HUES64 (cell line): ENCODE data around the gene CDK5R2.
A peak's percentile ranks its signal among the peaks of the same experiment; 100 is the strongest.

ENCODE experiments used
- H3K27ac ChIP-seq: 2 replicates; pipeline ENCODE4 v1.7.0; 2013; ENCODE audit warnings: low read depth, low read length, inconsistent platforms
- H3K27me3 ChIP-seq: 2 replicates; pipeline ENCODE4 v1.6.1; 2013; ENCODE audit warnings: mild to moderate bottlenecking, low read length; ENCODE audit not compliant: insufficient read depth
- H3K36me3 ChIP-seq: 2 replicates; pipeline ENCODE4 v1.6.1; 2013; ENCODE audit warnings: mild to moderate bottlenecking, low read length; ENCODE audit not compliant: insufficient read depth
- H3K4me1 ChIP-seq: 2 replicates; pipeline ENCODE4 v1.6.1; 2013; ENCODE audit warnings: mild to moderate bottlenecking, low read length, moderate library complexity; ENCODE audit not compliant: insufficient read depth
- H3K4me3 ChIP-seq: 2 replicates; pipeline ENCODE4 v1.5.1; 2013; ENCODE audit warnings: mild to moderate bottlenecking, low read length, moderate library complexity
- H3K9ac ChIP-seq: 2 replicates; pipeline ENCODE4 v1.6.1; 2013; ENCODE audit warnings: mild to moderate bottlenecking, low read depth, low read length
- H3K9me3 ChIP-seq: 2 replicates; pipeline ENCODE4 v1.6.1; 2013; ENCODE audit warnings: low read depth, low read length; ENCODE audit not compliant: insufficient read depth
- WGBS: fragments of 150-250, 120-280 bp; methylation state at CpG from one replicate; pipeline ENCODE4 v1.1.7; 2013; ENCODE audit warnings: missing lambda C conversion rate; 5-methylcytosine and 5-hydroxymethylcytosine counted together

Gene CDK5R2

DNA sequence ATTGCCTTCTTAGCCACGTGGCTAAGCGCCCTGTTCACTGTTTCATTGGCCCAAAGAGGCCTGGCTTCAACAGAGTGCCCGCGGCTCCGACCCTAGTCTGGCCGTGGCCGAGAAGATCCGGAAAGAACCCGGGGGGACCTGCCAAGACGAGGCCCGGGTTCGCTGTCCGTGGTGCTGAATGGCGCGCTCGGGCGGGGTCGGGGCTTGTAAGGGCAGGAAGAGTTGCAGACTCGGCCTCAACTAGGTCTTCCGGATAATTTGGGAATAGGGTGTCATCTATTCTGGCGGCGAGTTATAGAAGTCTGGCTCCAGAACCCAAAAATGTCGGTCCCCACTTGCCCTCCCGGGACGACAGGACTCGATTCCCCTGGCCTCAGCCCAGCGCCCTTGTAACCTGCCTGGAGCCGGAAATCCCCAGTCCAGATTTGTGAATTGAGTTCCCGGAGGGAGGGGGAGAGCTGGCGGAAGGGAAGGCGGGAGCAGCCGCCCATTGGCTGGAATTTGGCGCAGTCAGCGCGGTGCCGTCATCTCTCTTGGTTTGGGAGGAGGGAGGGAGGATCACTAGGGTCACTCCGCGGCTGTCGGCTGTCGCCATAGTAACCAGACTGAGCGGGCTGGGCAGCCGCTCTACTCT, 3.5 kb downstream of the CDK5R2 start:
- Histone ChIP-seq H3K4me1 (peaks cover 19% of the 10 kb centered on the region), H3K9me3 (no peaks in the 10 kb centered on the region), H3K27me3 (peaks cover 58% of the 10 kb centered on the region), H3K9ac (no peak overlapping the region), H3K4me3 (peak overlapping the region; percentile 72), H3K27ac (no peak overlapping the region), H3K36me3 (no peaks in the 10 kb centered on the region)
- WGBS, result 1% methylated on average over 42 of the region's 42 CpGs

DNA sequence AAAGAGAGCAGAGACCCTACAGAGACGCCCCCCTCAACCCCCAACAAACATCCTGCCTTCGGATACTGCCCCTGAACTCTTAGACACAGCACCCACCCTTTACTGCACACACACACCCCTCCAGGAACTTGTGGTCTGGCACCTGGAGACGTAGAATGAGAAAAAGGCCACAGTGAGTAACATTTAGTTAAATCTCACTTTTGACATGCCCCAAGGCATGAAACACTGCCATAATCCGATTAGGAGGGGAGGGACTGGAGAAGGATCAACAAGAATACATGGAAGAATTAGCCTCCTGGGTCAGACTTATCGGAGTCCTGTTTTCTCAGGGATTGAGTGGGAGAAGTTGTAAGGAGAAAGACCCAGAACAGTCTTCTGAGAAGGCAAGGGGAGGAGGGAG, 4.1 kb downstream of the CDK5R2 start:
- peak overlapping the region; percentile 17; the same call in 1 of the 2 replicates for H3K9ac ChIP-seq
- peak overlapping the region; percentile 4; the same call in 1 of the 2 replicates for H3K27ac ChIP-seq
- peaks cover 19% of the 10 kb centered on the region for H3K4me1 ChIP-seq
- peak overlapping the region; percentile 72 for H3K4me3 ChIP-seq
- WGBS, result 24% methylated on average over 5 of the region's 5 CpGs
- no peaks in the 10 kb centered on the region for H3K36me3 ChIP-seq
- H3K9me3 ChIP-seq, result no peaks in the 10 kb centered on the region
- peaks cover 58% of the 10 kb centered on the region for H3K27me3 ChIP-seq

DNA sequence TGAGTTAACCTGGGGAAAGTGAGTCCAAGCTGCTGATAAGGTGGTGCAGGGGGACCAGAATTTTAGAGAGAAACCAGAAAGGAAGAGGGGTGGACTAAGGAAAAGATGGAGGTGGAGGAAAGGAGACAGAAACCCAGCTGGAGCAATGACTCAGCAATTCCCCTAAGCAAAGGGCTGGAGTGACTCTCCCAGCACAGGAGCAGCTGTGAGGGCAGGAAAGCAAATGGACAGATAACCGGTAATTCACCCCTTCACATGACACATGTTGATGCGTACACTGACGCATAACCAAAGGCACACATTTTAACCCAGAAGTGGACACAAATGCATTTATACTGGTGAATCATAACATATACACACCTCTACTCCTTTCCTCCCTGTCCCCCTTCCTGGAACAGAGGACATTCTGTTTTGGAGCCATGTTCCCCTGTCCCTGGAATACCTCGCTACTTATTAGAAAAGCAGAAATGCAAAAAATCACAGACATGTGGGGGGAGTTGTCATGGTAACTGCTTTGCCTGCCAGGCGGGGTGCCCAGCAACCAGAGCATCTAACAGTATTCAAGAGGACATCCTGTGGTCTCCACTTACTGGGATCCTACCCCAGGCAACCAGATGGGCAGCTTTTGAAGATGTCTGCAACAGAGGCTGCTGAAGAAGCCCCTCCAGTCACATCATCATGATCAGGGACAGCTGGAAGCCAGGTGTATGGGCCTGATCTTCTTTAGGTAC, 4.7 kb downstream of the CDK5R2 start:
- Histone ChIP-seq H3K36me3 (no peaks in the 10 kb centered on the region), H3K9ac (peak overlapping the region; percentile 53; the same call in 1 of the 2 replicates), H3K27ac (no peak overlapping the region; the same call in 1 of the 2 replicates), H3K27me3 (peaks cover 56% of the 10 kb centered on the region), H3K4me3 (peak overlapping the region; percentile 72; the same call in 1 of the 2 replicates), H3K9me3 (no peaks in the 10 kb centered on the region), H3K4me1 (peaks cover 19% of the 10 kb centered on the region)
- WGBS, result 78% methylated on average over 5 of the region's 5 CpGs

DNA sequence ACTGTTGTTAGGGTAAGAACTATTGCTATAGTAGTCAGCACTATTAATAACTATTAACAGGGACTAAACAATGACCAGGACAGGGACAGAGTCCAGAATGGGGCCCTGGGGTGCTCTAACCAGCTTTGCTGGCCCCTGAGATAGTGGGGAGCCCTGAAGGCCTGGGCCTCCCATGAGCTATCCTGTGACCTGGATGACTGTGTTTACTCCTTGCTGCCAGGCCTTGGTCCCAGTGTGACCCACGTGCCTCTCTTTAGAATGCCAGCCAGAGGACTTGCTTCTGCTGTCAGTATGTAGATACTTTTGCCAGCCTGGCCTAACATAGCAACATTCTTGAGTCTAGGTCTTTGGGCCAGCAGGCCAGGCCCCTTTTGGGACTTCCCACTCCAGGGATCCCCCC, 11.4 kb downstream of the CDK5R2 start:
- no peak overlapping the region for H3K4me3 ChIP-seq
- H3K9me3 ChIP-seq, result no peaks in the 10 kb centered on the region
- H3K4me1 ChIP-seq, result no peaks in the 10 kb centered on the region
- H3K36me3 ChIP-seq, result no peaks in the 10 kb centered on the region
- H3K27me3 ChIP-seq, result peaks cover 76% of the 10 kb centered on the region
- no peak overlapping the region for H3K9ac ChIP-seq
- WGBS, result 35% methylated on average over 1 of the region's 1 CpG
- no peak overlapping the region for H3K27ac ChIP-seq

DNA sequence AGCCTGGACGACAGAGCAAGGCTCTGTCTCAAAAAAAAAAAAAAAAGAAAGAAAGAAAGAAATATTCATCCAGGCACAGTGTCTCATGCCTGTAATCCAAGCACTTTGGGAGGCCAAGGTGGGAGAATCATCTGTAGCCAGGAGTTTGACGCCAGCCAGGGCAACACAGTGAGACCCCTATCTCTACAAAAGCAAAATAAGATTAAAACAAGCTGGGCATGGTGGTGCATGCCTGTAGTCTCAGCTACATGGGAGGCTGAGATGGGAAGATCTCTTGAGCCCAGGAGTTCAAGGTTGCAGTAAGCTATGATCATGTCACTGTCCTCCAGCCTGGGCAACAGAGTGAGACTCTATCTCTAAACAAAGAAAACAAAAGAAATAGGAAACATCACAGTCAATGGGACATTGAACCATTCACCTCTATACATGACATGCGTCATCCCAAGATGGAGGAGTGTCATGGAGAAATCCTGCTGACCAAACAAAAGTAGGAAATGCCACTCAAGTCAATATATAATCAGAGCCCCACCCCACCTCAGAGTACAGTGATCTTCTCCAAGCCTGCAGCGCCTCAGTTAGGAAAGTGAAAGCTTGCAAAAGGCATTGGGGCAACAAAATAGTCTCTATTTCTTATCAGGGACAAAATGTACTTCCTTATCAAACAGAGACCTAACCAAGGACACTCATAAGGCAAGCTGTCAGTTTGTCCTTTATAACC, 15.8 kb downstream of the CDK5R2 start:
- H3K27ac ChIP-seq, result no peak overlapping the region
- H3K36me3 ChIP-seq, result no peaks in the 10 kb centered on the region
- 67% methylated on average over 4 of the region's 4 CpGs for WGBS
- no peaks in the 10 kb centered on the region for H3K9me3 ChIP-seq
- H3K4me3 ChIP-seq, result no peak overlapping the region
- peaks cover 88% of the 10 kb centered on the region for H3K27me3 ChIP-seq
- H3K9ac ChIP-seq, result no peak overlapping the region
- H3K4me1 ChIP-seq, result 0 out of 2 replicates have a peak, but pooled peaks cover 2% of the 10 kb centered on the region

DNA sequence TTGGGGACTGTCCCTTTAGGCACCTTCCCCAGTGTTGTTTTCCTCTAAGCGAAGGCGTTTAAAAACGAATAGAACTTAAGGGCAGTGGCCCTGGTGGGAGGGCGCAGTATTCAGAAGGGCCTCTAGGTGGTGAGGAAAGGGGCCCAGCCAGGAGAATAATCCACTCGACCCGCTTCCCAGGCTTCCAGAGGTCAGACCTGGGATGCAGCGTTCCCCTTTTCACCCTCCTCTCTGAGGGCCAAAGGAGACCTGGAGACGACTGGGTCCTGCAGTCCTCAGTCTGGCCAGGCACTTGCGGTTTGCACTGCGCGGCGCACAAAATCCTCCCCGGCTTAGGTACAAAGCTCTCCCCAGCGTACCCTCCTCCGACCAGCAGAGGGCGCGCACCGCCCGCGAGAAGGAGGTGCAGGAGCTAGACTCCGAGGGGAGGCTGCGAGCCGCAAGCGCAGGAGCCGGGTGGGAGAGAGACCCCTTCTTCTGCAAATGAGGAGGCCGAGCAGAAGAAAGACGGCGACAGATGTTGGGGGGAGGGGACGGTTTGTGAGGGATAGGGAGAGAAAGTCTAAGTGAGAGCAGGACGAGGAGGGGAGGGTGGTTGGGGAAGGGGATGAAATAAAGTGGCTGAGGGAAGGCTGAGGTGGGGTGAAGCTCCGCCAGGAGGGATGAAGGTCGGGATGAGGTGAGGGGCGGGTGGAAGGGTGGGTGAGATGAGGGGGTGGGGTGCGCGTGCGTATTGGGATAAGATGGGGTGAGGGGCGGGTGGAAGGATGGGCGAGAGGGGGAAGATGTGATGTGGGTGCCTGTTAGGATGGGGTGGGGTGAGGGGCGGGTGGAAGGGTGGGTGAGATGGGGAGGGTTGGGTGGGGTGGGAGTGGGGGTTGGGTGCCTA, 20.6 kb downstream of the CDK5R2 start:
- peak overlapping the region; percentile 35 for H3K4me3 ChIP-seq
- H3K9ac ChIP-seq, result no peak overlapping the region
- H3K27ac ChIP-seq, result no peak overlapping the region

DNA sequence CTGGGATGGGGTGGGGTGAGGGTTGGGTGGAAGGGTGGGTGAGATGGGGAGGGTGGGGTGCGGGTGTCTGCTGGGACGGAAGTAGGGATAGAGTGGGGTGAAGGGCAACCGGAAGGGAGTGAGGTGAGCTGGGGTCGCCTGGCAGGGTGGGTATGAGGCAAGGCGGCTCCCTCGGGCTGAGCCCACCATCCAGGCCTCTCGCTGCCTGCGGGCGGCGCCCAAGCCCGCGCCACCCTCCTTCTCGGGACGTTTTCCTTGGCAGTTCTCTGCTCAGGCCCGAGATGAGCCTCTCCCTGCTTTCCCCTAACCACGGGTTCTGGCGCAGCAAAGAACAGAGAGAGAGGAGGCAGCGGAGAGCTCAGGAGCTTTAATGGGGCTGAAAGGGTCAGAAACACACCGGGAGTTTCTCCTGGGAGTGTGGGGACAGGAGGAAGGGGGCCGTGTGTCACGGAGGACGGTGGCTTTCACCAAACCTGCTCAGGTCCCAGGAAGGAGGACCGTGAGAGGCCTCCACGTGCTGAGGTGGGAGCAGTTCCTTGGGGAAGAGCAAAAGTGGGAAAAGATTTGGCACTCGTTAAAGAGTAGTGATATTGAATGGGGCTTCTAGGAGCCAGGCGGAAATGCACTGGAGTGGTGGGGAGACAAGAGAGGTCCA, 21.4 kb downstream of the CDK5R2 start:
- H3K27me3 ChIP-seq, result peaks cover 99% of the 10 kb centered on the region
- WGBS, result 3% methylated on average over 26 of the region's 26 CpGs
- H3K4me1 ChIP-seq, result 0 out of 2 replicates have a peak, but pooled peaks cover 2% of the 10 kb centered on the region
- H3K4me3 ChIP-seq, result no peak overlapping the region
- H3K9me3 ChIP-seq, result no peaks in the 10 kb centered on the region
- H3K36me3 ChIP-seq, result no peaks in the 10 kb centered on the region
- no peak overlapping the region for H3K27ac ChIP-seq
- no peak overlapping the region for H3K9ac ChIP-seq

More for the DNA sequence above, 20.6 kb downstream of the CDK5R2 start:
- Histone ChIP-seq H3K27me3 (peaks cover 99% of the 10 kb centered on the region), H3K36me3 (no peaks in the 10 kb centered on the region), H3K9me3 (no peaks in the 10 kb centered on the region), H3K4me1 (0 out of 2 replicates have a peak, but pooled peaks cover 2% of the 10 kb centered on the region)
- 4% methylated on average over 39 of the region's 39 CpGs for WGBS

DNA sequence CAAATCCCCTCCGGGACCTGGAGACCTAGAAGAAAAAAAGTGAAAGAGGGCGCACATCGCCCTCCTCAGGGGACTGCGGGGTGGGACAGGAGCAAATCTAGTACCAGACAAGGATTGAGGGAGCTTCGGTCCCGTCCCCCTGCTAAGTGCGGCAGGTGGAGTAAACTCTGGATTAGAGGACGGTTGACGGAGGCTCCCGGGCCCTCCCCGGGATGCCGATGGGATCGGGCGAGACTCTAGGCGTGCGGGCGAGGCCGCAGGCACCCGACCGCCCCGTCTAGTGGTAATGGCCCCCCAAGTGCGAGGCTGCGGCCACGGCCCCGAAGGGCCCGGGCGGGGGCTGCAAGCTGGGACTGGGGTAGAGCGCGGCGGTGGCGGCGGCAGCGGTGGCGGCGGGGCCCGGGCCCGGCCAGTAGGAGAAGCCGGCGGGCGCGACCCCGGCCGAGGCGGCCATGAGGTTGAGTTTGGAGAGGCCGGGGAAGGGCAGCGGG, 22.0 kb downstream of the CDK5R2 start:
- H3K36me3 ChIP-seq, result no peaks in the 10 kb centered on the region
- H3K9me3 ChIP-seq, result no peaks in the 10 kb centered on the region
- 2% methylated on average over 46 of the region's 46 CpGs for WGBS
- H3K27me3 ChIP-seq, result peaks cover 99% of the 10 kb centered on the region
- H3K4me1 ChIP-seq, result 0 out of 2 replicates have a peak, but pooled peaks cover 2% of the 10 kb centered on the region
- no peak overlapping the region for H3K27ac ChIP-seq
- no peak overlapping the region for H3K4me3 ChIP-seq
- no peak overlapping the region for H3K9ac ChIP-seq

DNA sequence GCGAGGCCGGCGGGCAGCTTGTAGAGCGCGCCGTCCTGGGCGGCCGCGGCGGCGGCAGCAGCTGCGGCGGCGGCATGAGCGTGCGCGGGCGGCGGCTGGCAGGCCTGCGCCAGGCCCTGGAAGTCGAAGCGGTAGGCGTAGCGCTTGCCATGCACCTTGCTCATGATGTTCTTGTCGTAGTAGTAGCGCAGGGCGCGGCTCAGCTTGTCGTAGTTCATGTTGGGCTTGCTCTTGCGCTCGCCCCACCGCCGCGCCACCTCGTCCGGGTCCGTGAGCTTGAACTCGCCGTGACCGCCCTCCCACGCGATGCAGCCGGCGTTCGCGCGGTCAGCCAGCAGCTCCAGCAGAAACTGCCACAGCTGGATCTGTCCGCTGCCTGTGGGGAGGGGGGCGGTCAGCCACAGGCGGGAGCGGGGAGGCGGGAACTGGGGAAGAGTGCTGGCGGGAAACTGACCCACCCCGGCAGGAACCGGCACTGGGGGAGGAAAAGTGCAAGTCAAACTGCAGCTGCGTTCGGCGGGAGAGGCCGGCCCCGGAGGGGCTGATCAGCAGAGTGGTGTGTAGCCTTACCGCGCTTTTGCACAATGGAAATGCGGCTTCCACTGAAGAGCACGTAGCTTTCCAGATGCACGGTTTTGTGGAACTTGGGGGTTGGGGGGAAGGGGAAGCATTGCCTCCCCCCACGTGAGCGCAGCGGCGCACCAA, 22.6 kb downstream of the CDK5R2 start:
- peaks cover 99% of the 10 kb centered on the region for H3K27me3 ChIP-seq
- 0 out of 2 replicates have a peak overlapping the region, but pooled peaks have one; percentile 0 for H3K4me3 ChIP-seq
- H3K9ac ChIP-seq, result no peak overlapping the region
- H3K4me1 ChIP-seq, result 0 out of 2 replicates have a peak, but pooled peaks cover 2% of the 10 kb centered on the region
- H3K27ac ChIP-seq, result no peak overlapping the region
- 1% methylated on average over 69 of the region's 69 CpGs for WGBS
- H3K9me3 ChIP-seq, result no peaks in the 10 kb centered on the region
- no peaks in the 10 kb centered on the region for H3K36me3 ChIP-seq
